Prostate gland (tissue), 2 donors: ENCODE measurements around the gene FAU. TPM values are rescaled to one million over a fixed set of nuclear protein-coding genes. Genes with fewer than 3 reads are reported as not detected.
A peak's percentile ranks its signal among the peaks of the same experiment; 100 is the strongest.

Experiments
- DNase-seq: peaks from one replicate; pipeline ENCODE4 v3.0.0-alpha.2; 2019; ENCODE audit warnings: low spot score
- H3K27ac ChIP-seq, 2 donors: fragments of 200-600 bp; sonication (generic); 2 replicates each; pipeline ENCODE4 v1.5.1; 2017 to 2019
- H3K27me3 ChIP-seq: fragments of 200-600 bp; sonication (generic); replicated peaks from 2 replicates; pipeline ENCODE4 v1.5.1; 2019; ENCODE audit not compliant: insufficient read depth
- H3K36me3 ChIP-seq, 2 donors: fragments of 200-600 bp; sonication (generic); 1 replicate in 1 of 2; 2 replicates in 1 of 2; pipeline versions ENCODE4 v1.5.1 to v1.8.1; 2017 to 2019
- H3K4me1 ChIP-seq: fragments of 200-600 bp; sonication (generic); replicated peaks from 2 replicates; pipeline ENCODE4 v1.5.1; 2019
- H3K4me3 ChIP-seq, 2 donors: fragments of 200-600 bp; sonication (generic); 2 replicates each; pipeline ENCODE4 v1.5.1; 2017 to 2019
- H3K9me3 ChIP-seq: fragments of 200-600 bp; sonication (generic); 2 replicates; pipeline ENCODE4 v1.5.1; 2017
- CTCF ChIP-seq, 4 experiments: fragments of 200-600 bp in 2 of 4; fragments of 450-650 bp in 2 of 4; sonication (generic) in 2 of 4; IDR thresholded peaks; 1 replicate in 3 of 4; 2 replicates in 1 of 4; pipeline ENCODE4 v1.5.1; 2016 to 2019; ENCODE audit warnings: antibody characterized with exemption in 4 of 4, mild to moderate bottlenecking in 2 of 4, moderate library complexity in 2 of 4
- POLR2A ChIP-seq: fragments of 450-650 bp; IDR thresholded peaks from one replicate; pipeline ENCODE4 v1.6.1; 2016; ENCODE audit warnings: antibody characterized with exemption, mild to moderate bottlenecking
- POLR2AphosphoS5 ChIP-seq: sonication (generic); formaldehyde crosslinking; IDR thresholded peaks from one replicate; pipeline ENCODE4 v1.6.1; 2017; ENCODE audit warnings: antibody characterized with exemption
- WGBS: methylation state at CpG from one replicate; pipeline ENCODE4 v1.1.5; 2018; 5-methylcytosine and 5-hydroxymethylcytosine counted together
- intact Hi-C: fragments of 100-400 bp; cut with DNase I; formaldehyde crosslinking; loops from one replicate; pipeline ENCODE4 v1.14.2; 2022
- total RNA-seq, 2 donors: library from RNA; depleted of rRNA; stranded (reverse); fragments of >200 nt; gene quantifications; one replicate each; pipeline ENCODE4 v1.1.0, GENCODE V29; 2016

The FAU gene
- total RNA-seq, result 100 to 1,000 TPM; 654 to 691 TPM

GRCh38 chr11:65121865-65122696, at the start of gene FAU, which contains the start of gene MRPL49:
Gene FAU (minus strand): TSS chr11:65122134. CDS start chr11:65121813, 321 bp downstream.
Gene MRPL49 (plus strand): TSS chr11:65122321. CDS start chr11:65122347, 26 bp downstream.
- intact Hi-C loops, result no loop called here
- under 1% methylated on average over 64 of the region's 64 CpGs for WGBS
- TF ChIP-seq POLR2A (peak; percentile 98), POLR2AphosphoS5 (peak; percentile 100), CTCF (IDR thresholded peaks at IDR 0.05) (peak in 1 of 4 experiments; percentile 18)
- Histone ChIP-seq H3K4me1 (peaks cover 12% of the 10 kb centered on the region), H3K36me3 (peaks cover 15% of the 10 kb centered on the region in 2 donors), H3K27me3 (no peaks in the 10 kb centered on the region), H3K4me3 (peak within 1 kb of the TSS; percentile 65 to 79), H3K27ac (peak within 1 kb of the TSS; percentile 90 to 96), H3K9me3 (no peaks in the 10 kb centered on the region)
- DNase-seq, result peak; percentile 99

- intact Hi-C loops, result no loop called here
- Histone ChIP-seq H3K27ac (no peak within 1 kb of the TSS), H3K4me1 (no peaks in the 10 kb centered on the region), H3K36me3 (no peaks in the 10 kb centered on the region), H3K9me3 (no peaks in the 10 kb centered on the region), H3K27me3 (no peaks in the 10 kb centered on the region), H3K4me3 (no peak within 1 kb of the TSS)
- DNase-seq, result no peak
- 84% methylated on average over 21 of the region's 21 CpGs for WGBS
- TF ChIP-seq CTCF (IDR thresholded peaks at IDR 0.05) (no peak), POLR2A (no peak), POLR2AphosphoS5 (no peak)
These were observed 48.2 kb upstream of the FAU start, which contains the start of gene SPDYC for GRCh38 chr11:65170058-65170534. Gene SPDYC (plus strand): TSS chr11:65170233. CDS start chr11:65171358, 1,125 bp downstream.

- DNase-seq, result no peak
- WGBS, result 72% methylated on average over 11 of the region's 11 CpGs
- H3K27me3 ChIP-seq, result no peaks in the 10 kb centered on the region
- H3K4me3 ChIP-seq, result no peak overlapping the region
- H3K4me1 ChIP-seq, result no peaks in the 10 kb centered on the region
- no peaks in the 10 kb centered on the region for H3K9me3 ChIP-seq
- intact Hi-C loops, result no loop called here
- H3K36me3 ChIP-seq, result no peaks in the 10 kb centered on the region
- TF ChIP-seq CTCF (IDR thresholded peaks at IDR 0.05) (no peak), POLR2AphosphoS5 (no peak), POLR2A (no peak)
- H3K27ac ChIP-seq, result no peak overlapping the region
These were observed 47.3 kb upstream of the FAU start for GRCh38 chr11:65169164-65169641.

- Histone ChIP-seq H3K4me1 (no peaks in the 10 kb centered on the region), H3K36me3 (no peaks in the 10 kb centered on the region), H3K9me3 (no peaks in the 10 kb centered on the region), H3K4me3 (no peak overlapping the region), H3K27me3 (no peaks in the 10 kb centered on the region), H3K27ac (no peak overlapping the region)
- 93% methylated on average over 3 of the region's 3 CpGs for WGBS
- intact Hi-C loops, result no loop called here
- no peak for DNase-seq
- TF ChIP-seq POLR2AphosphoS5 (no peak), CTCF (IDR thresholded peaks at IDR 0.05) (no peak), POLR2A (no peak)
These were observed 45.7 kb upstream of the FAU start for GRCh38 chr11:65167656-65168055.
